Suprapubic skin (tissue), 4 donors: ENCODE data around the gene ANKFN1.

Source experiments
- EP300 ChIP-seq: sonication (generic); formaldehyde crosslinking; IDR thresholded peaks from one replicate; pipeline ENCODE4 v1.6.1; 2017; ENCODE audit warnings: antibody characterized with exemption
- POLR2A ChIP-seq, 2 donors: fragments of 450-650 bp; IDR thresholded peaks; one replicate each; pipeline ENCODE4 v1.6.1; 2017; ENCODE audit warnings: antibody characterized with exemption in 2 of 2, mild to moderate bottlenecking in 2 of 2, moderate library complexity in 2 of 2
- POLR2AphosphoS5 ChIP-seq, 3 donors: sonication (generic); formaldehyde crosslinking; IDR thresholded peaks; one replicate each; pipeline ENCODE4 v1.6.1; 2017; ENCODE audit warnings: antibody characterized with exemption in 3 of 3
- TF ChIP-seq, protein P1 (sequence below), 2 donors: fragments of 200-600 bp in 1 of 2; fragments of 450-650 bp in 1 of 2; sonication (generic) in 1 of 2; IDR thresholded peaks; one replicate each; pipeline ENCODE4 v1.5.1; 2016 to 2019; ENCODE audit warnings: antibody characterized with exemption in 2 of 2, mild to moderate bottlenecking in 1 of 2, moderate library complexity in 1 of 2

DNA sequence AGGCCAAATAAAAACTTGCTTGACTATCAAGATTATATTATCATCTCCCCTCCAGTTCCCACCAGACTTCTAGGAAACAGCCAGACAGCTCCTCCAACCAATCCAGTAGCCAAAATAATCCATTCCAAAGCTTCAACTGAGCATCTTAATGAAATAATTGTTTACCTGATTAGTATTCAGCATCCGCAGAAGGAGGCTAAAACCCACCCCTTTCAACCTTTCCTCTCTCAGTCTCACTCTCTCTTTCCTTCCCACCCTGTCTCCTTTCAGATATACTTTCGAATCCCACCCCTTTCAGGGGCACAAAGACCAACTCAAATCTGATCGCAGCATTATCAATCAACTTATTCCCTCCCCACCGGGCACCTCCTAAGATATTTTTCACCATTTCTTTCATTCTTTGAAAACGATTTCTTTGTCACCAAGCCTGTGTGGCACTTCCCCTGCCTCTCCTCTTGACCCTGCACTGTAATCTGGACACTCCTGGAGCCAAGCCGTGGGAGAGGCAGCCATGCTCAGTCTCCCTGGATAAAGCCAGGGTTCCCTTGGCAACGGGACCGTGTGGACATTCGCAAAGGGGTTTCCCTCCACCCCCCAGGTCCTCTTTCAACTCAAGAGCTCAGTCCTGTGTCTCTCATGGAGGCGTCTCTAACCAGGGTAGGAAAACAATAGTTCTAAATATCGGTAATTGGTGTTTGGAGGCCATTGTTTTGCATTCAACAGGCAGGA is at the start of gene ANKFN1:
- TF ChIP-seq, protein P1, sequence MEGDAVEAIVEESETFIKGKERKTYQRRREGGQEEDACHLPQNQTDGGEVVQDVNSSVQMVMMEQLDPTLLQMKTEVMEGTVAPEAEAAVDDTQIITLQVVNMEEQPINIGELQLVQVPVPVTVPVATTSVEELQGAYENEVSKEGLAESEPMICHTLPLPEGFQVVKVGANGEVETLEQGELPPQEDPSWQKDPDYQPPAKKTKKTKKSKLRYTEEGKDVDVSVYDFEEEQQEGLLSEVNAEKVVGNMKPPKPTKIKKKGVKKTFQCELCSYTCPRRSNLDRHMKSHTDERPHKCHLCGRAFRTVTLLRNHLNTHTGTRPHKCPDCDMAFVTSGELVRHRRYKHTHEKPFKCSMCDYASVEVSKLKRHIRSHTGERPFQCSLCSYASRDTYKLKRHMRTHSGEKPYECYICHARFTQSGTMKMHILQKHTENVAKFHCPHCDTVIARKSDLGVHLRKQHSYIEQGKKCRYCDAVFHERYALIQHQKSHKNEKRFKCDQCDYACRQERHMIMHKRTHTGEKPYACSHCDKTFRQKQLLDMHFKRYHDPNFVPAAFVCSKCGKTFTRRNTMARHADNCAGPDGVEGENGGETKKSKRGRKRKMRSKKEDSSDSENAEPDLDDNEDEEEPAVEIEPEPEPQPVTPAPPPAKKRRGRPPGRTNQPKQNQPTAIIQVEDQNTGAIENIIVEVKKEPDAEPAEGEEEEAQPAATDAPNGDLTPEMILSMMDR (IDR thresholded peaks at IDR 0.05), result no peak
- TF ChIP-seq POLR2AphosphoS5 (IDR thresholded peaks at IDR 0.05) (no peak), POLR2A (IDR thresholded peaks at IDR 0.05) (no peak), EP300 (no peak)
